ENCODE results near the gene C1orf141. TPM values are rescaled to one million over a fixed set of nuclear protein-coding genes. Genes with fewer than 3 reads are reported as not detected.

C1orf141 gene
- total and polyA plus RNA-seq, 9 of the 15 experiments (the other 6 are each of a cell fraction or from before 2014, with no cell fraction given): not detected

DNA sequence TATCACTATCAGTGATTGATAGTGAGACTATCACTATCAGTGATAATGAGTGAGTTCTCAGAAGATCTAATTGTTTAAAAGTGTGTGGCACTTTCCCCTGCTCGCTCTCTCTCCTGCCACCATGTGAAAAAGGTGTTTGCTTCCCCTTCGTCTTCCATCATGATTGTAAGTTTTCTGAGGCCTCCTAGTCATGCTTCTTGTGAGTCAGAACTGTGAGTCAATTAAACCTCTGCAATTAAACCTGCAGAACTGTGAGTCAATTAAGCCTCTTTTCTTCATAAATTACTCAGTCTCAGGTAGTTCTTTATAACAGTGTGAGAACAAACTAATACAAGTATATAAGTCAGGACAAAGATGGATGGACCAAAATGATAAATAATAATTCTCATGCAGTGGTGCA, 24.5 kb upstream of the C1orf141 start:
- CTCF ChIA-PET (ENCODE audit: low intra/inter-chr PET ratio): no interaction called here
- H2AFZ ChIP-seq (ENCODE audit: low read depth, low read length): no peak overlapping the region
- no TSS peak for BruUV-seq (replicated peaks)
- H3K9ac ChIP-seq (ENCODE audit: insufficient read depth in 1 of 2, low read depth in 2 of 2, low read length in 2 of 2): no peak overlapping the region
- no peaks in the 10 kb centered on the region for H3K79me2 ChIP-seq (ENCODE audit: control insufficient read depth, insufficient read depth, low read length)
- intact Hi-C loops (cut with micrococcal nuclease): no loop called here
- WGBS (ENCODE audit: insufficient coverage, low coverage, missing lambda C conversion rate): 14% methylated on average over 2 of the region's 2 CpGs
- POLR2A ChIA-PET: no interaction called here
- no peak overlapping the region for H3K4me3 ChIP-seq
- ATAC-seq (no peak), FAIRE-seq (no peak), DNase-seq (ENCODE audit: extremely low read depth in 1 of 4, low spot score in 3 of 4) (no peak)
- peaks cover 0 to 4% of the 10 kb centered on the region in 2 experiments; a peak in 2 of 5 replicates for H3K4me1 ChIP-seq (replicated peaks in 1 of 2; ENCODE audit: control insufficient read depth in 2 of 2, insufficient read depth in 2 of 2, low read length in 2 of 2)
- in situ Hi-C loops (cut with MboI): no loop called here
- H3K36me3 ChIP-seq (ENCODE audit: control insufficient read depth, insufficient read depth, low read length): no peaks in the 10 kb centered on the region
- no peak overlapping the region for H3K27ac ChIP-seq (ENCODE audit: extremely low read depth, low read depth, low read length)
- no peaks in the 10 kb centered on the region for H4K20me1 ChIP-seq (replicated peaks; ENCODE audit: control insufficient read depth, insufficient read depth, low read length)
- no peaks in the 10 kb centered on the region for H3K9me1 ChIP-seq (ENCODE audit: control insufficient read depth, insufficient read depth, low read length)
- peak; percentile 71 for TF ChIP-seq ZNF766 (CRISPR knock-in tag; conservative IDR thresholded peaks at IDR 0.05)
- no peak for TF ChIP-seq TFAM (CRISPR knock-in tag; conservative IDR thresholded peaks at IDR 0.05)
- TF ChIP-seq, protein P1, sequence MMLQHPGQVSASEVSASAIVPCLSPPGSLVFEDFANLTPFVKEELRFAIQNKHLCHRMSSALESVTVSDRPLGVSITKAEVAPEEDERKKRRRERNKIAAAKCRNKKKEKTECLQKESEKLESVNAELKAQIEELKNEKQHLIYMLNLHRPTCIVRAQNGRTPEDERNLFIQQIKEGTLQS (IDR thresholded peaks at IDR 0.05): peak; percentile 32; the same call in 1 of the 2 replicates
- TF ChIP-seq, protein P1 (CRISPR knock-in tag; conservative IDR thresholded peaks at IDR 0.05): no peak
- TF ChIP-seq FOSL1 (tag; conservative IDR thresholded peaks at IDR 0.05): peak; percentile 55
- TF ChIP-seq, protein P2, sequence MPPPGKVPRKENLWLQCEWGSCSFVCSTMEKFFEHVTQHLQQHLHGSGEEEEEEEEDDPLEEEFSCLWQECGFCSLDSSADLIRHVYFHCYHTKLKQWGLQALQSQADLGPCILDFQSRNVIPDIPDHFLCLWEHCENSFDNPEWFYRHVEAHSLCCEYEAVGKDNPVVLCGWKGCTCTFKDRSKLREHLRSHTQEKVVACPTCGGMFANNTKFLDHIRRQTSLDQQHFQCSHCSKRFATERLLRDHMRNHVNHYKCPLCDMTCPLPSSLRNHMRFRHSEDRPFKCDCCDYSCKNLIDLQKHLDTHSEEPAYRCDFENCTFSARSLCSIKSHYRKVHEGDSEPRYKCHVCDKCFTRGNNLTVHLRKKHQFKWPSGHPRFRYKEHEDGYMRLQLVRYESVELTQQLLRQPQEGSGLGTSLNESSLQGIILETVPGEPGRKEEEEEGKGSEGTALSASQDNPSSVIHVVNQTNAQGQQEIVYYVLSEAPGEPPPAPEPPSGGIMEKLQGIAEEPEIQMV (tag; conservative IDR thresholded peaks at IDR 0.05; ENCODE audit: low read depth): no peak
- H3K4me2 ChIP-seq (ENCODE audit: insufficient read depth, low read length): no peak overlapping the region
- peaks cover 0 to 12% of the 10 kb centered on the region in 2 experiments; a peak in 1 of 5 replicates for H3K27me3 ChIP-seq (ENCODE audit: control insufficient read depth in 2 of 2, insufficient read depth in 2 of 2, low read length in 2 of 2)
- no peaks in the 10 kb centered on the region for H3K9me3 ChIP-seq (replicated peaks; ENCODE audit: control insufficient read depth, insufficient read depth, low read depth, low read length)
